ENCODE results near the gene POU2F2. TPM values are rescaled to one million over a fixed set of nuclear protein-coding genes. Genes with fewer than 3 reads are reported as not detected.

POU2F2 gene
- total RNA-seq, 2 experiments from 2014 or later: 17.7 to 40.4 TPM

DNA sequence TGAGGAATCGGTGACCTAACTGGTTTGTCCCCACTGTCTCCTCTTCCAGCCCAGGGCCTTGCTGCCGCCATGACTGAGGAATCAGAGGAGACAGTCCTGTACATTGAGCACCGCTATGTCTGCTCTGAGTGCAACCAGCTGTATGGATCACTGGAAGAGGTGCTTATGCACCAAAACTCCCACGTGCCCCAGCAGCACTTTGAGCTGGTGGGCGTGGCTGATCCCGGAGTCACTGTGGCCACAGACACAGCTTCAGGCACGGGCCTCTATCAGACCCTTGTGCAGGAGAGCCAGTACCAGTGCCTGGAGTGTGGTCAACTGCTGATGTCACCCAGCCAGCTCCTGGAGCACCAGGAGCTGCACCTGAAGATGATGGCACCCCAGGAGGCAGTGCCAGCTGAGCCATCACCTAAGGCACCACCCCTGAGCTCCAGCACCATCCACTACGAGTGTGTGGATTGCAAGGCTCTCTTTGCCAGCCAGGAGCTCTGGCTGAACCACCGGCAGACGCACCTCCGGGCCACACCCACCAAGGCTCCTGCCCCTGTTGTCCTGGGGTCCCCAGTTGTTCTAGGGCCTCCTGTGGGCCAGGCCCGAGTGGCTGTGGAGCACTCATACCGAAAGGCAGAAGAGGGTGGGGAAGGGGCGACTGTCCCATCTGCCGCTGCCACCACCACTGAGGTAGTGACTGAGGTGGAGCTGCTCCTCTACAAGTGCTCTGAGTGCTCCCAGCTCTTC lies 53.5 kb downstream of the POU2F2 start:
- peaks cover 22% of the 10 kb centered on the region for H3K36me3 Mint-ChIP-seq
- no peak for ATAC-seq
- H3K4me1 Mint-ChIP-seq: peaks cover 46% of the 10 kb centered on the region
- no peak overlapping the region for H3K4me3 Mint-ChIP-seq
- no peak overlapping the region for H3K27ac Mint-ChIP-seq
- CTCF ChIA-PET: interaction anchor here (1.4 to 3.5 kb wide), 2 partner anchors 30 to 372 kb away, joined by 4 to 9 read pairs; no protein-coding TSS in a partner anchor
- no peak for DNase-seq
- H3K27me3 Mint-ChIP-seq: no peaks in the 10 kb centered on the region
- H3K9me3 Mint-ChIP-seq (ENCODE audit: low read depth): no peaks in the 10 kb centered on the region

GRCh38 chr19:42078058-42078457 lies 54.2 kb downstream of the POU2F2 start:
- DNase-seq (no peak), ATAC-seq (no peak)
- H3K27ac Mint-ChIP-seq: no peak overlapping the region
- peak overlapping the region; percentile 100 for H3K4me3 Mint-ChIP-seq
- no peaks in the 10 kb centered on the region for H3K27me3 Mint-ChIP-seq
- H3K4me1 Mint-ChIP-seq: peaks cover 47% of the 10 kb centered on the region
- peaks cover 22% of the 10 kb centered on the region for H3K36me3 Mint-ChIP-seq
- CTCF ChIA-PET: interaction anchor here (1.0 to 1.4 kb wide), 2 partner anchors 49 to 372 kb away, joined by 3 to 4 read pairs; no protein-coding TSS in a partner anchor
- H3K9me3 Mint-ChIP-seq (ENCODE audit: low read depth): no peaks in the 10 kb centered on the region

DNA sequence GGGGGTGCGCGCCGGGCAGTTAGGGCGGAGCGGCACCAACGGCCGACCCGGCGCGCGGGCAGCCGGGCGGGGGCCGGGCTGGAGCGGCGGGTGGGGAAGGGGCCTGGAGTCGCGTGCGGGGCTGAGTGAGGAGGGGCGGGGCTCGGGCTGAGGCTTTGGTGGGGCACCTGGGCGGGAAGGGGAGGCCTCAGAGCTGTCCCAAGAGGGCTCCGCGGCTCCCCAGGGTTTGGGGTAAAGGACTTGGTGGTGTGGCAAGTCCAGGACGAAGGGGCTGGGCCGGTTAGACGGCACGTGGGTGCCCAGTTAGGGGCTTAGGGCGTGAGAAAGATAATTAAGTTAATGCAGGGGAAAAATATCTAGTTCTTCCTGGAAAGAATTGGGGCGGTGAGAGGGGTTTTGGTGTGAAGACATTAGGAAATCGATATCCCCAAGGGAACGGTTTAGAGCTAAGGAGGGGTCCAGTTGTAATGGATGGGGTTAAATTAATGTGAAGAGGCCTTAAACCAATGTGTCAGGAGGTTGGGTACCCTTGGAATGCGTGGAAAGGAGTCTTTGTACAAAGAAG lies 55.8 kb downstream of the POU2F2 start:
- H3K9me3 Mint-ChIP-seq (ENCODE audit: low read depth): no peaks in the 10 kb centered on the region
- H3K27me3 Mint-ChIP-seq: no peaks in the 10 kb centered on the region
- ATAC-seq (no peak), DNase-seq (peak; percentile 69)
- H3K4me1 Mint-ChIP-seq: peaks cover 46% of the 10 kb centered on the region
- peak overlapping the region; percentile 100 for H3K4me3 Mint-ChIP-seq
- peak overlapping the region; percentile 83 for H3K27ac Mint-ChIP-seq
- H3K36me3 Mint-ChIP-seq: peaks cover 18% of the 10 kb centered on the region
- CTCF ChIA-PET: interaction anchor here (0.8 to 1.4 kb wide), 3 partner anchors 32 to 131 kb away, joined by 3 to 7 read pairs (median 6); no protein-coding TSS in a partner anchor

DNA sequence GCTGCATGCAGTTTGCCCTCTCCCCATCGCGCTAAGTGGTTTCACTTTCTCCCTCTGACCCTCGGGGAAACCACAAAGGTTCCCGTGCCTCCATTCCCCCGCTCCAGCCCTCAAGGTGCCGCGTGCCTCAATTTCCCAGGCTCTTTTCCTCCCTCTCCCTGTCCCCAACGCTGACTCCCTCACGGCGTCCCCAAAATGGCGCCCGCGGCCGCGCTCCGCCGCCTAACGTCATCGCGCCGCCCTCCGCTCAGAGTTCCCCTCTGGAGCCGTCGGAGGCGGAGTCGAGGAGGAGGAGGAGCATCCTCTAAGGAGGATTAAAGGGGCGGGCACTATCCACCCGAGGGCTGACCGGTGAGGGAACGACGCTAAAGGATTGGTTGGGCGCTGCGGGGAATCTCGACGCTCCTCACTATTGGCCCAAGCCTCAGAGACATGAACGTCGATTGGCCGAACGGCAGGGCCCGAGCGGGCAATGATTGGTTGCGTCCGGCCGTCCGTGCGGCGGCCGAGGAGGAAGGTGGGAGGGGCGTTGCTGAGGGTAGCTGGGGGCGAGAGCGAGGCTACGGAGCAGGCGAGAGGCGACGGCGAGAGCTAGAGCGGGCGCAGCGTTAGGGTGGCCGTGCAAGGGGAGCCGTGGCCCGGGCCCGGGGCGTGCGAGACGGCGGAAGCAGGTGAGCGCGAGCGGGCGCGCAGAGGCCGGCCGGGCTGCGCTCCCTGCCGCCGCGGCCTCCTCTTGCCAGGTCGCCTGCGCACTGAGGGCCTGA lies 56.4 kb downstream of the POU2F2 start, which contains the start of gene ZNF574:
ZNF574 (plus strand) TSS at position 551 of the 764 bp plus-strand sequence. CDS start 2,441 bp downstream, outside the sequence.
- CTCF ChIA-PET: interaction anchor here (0.8 to 1.4 kb wide), 3 partner anchors 33 to 130 kb away, joined by 3 to 7 read pairs (median 6); no protein-coding TSS in a partner anchor
- Mint-ChIP-seq H3K4me3 (peak within 1 kb of the TSS; percentile 100), H3K27ac (peak within 1 kb of the TSS; percentile 99), H3K36me3 (peaks cover 14% of the 10 kb centered on the region), H3K9me3 (ENCODE audit: low read depth) (no peaks in the 10 kb centered on the region), H3K4me1 (peaks cover 45% of the 10 kb centered on the region), H3K27me3 (no peaks in the 10 kb centered on the region)
- DNase-seq (peak; percentile 99), ATAC-seq (peak; percentile 97)

DNA sequence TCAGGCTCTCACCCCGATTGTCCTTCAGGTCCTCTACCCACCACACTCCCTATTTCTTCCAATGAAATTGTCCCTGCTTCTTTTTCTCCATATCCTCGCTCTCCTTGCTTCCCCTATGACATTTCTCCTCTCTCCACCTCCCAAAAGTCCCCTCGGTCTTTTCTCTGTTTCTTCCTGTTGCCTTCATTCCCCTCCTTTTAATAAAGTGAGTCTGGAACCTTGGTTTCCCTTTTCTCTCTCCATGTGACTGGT lies 57.0 kb downstream of the POU2F2 start:
- peak overlapping the region; percentile 100 for H3K4me3 Mint-ChIP-seq
- peak overlapping the region; percentile 99 for H3K27ac Mint-ChIP-seq
- peaks cover 45% of the 10 kb centered on the region for H3K4me1 Mint-ChIP-seq
- ATAC-seq: peak; percentile 2
- CTCF ChIA-PET: no interaction called here
- DNase-seq: no peak
- no peaks in the 10 kb centered on the region for H3K9me3 Mint-ChIP-seq (ENCODE audit: low read depth)
- H3K27me3 Mint-ChIP-seq: peaks cover 4% of the 10 kb centered on the region
- H3K36me3 Mint-ChIP-seq: peaks cover 14% of the 10 kb centered on the region

DNA sequence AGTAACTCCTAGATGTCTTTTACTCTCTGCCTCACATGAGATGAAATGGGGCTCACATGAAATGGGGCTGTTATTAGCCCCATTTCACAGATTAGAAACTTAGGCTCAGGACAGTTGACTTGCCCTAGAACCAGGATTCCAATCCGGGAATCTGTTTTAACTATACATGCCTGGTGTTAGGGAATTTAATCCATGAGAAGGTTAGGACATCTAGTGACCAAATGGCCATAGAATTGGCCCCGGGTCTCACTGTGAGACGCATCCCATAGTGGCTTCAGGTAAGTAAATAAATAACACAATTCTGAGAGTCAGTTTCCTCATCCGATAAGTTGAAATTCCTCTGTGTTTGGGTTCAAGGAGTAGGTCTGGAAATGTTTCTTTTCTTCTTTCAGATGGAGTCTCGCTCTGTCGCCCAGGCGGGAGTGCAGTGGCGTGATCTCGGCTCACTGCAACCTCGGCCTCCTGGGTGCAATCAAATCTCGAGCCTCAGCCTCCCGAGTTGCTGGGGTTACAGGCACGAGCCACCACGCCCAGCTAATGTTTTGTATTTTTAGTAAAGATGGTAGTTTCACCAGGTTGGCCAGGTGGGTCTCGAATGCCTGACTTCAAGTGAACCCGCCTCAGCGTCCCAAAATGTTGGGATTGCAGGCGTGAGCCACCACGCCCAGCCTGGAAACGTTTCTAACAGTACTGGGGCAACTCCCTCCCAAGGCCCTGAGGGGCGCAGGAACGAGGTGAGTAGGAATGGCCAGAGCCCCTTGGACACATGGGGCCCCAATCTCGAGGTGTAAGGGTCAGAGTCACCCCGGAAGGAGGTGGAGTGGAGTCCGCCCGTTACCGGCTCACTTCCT lies 57.5 kb downstream of the POU2F2 start:
- ATAC-seq (no peak), DNase-seq (peak; percentile 56)
- H3K27ac Mint-ChIP-seq: peak overlapping the region; percentile 99
- peaks cover 45% of the 10 kb centered on the region for H3K4me1 Mint-ChIP-seq
- peak overlapping the region; percentile 100 for H3K4me3 Mint-ChIP-seq
- H3K27me3 Mint-ChIP-seq: peaks cover 5% of the 10 kb centered on the region
- peaks cover 10% of the 10 kb centered on the region for H3K36me3 Mint-ChIP-seq
- CTCF ChIA-PET: no interaction called here
- H3K9me3 Mint-ChIP-seq (ENCODE audit: low read depth): no peaks in the 10 kb centered on the region

DNA sequence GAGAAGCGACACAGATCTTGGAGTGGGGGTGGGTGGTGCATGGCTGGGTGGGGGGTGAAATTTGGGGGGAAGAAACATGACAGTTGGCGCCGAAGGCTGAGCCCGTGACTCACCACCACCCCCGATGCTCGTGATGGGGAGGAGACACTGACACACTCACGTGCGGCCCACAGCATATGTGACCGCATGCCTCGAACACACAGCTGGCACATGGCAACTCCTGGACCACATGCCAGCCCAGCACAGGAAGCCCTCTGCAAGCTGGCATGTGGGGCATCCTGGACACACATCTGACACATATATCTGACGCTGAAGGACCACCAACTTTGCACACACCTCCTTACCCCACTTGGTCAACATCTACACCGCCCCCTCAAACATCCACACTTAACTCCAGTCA lies 61.0 kb downstream of the POU2F2 start:
- H3K9me3 Mint-ChIP-seq (ENCODE audit: low read depth): no peaks in the 10 kb centered on the region
- peaks cover 4% of the 10 kb centered on the region for H3K36me3 Mint-ChIP-seq
- DNase-seq (no peak), ATAC-seq (no peak)
- CTCF ChIA-PET: interaction anchor here (1.0 kb wide), 1 partner anchor 36 kb away, joined by 3 read pairs; no protein-coding TSS in a partner anchor
- no peak overlapping the region for H3K27ac Mint-ChIP-seq
- H3K27me3 Mint-ChIP-seq: peaks cover 5% of the 10 kb centered on the region
- peaks cover 16% of the 10 kb centered on the region for H3K4me1 Mint-ChIP-seq
- H3K4me3 Mint-ChIP-seq: no peak overlapping the region

DNA sequence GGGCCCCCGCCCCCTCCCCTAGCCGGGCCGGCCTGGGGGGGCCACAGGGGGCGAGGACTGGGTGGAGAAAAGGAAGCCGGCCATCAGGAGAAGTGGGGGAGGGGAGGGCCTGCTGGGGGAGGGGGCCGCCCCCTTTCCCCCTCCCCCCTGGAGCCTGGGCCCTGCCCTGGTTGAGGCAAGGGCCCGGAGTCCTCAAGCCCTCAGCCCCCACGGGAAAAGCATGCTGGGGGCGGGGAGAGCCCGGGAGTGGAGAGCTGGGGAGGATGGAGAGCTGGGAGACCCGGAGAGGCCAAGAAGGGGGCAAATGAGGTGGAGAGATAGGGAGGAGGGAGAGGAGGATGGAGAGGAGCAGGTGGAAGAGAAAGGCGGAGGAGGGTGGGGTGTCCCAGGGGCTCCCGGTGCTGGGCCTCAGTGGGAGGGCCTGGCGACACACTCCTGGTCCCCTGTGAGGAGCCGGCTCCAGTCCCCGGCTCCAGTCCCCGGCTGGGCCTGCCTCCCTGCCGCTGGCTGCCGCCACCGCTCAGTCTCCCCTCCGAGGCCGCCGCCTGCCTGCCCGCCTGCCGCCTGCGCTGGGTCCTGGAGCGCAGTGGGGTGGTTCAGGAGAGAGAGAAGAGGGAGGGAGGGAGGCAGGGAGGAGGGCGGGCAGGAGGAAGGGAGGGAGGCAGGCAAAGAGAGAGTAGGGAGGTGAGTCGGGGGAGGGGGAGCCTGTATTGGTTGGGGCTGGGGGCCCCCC lies 62.5 kb downstream of the POU2F2 start, which contains the start of gene GRIK5:
GRIK5 (minus strand) TSS at position 588 of the 733 bp plus-strand sequence. CDS start 4,436 bp downstream, outside the sequence.
- ATAC-seq (no peak), DNase-seq (no peak)
- CTCF ChIA-PET: no interaction called here
- H3K9me3 Mint-ChIP-seq (ENCODE audit: low read depth): no peaks in the 10 kb centered on the region
- no peak within 1 kb of the TSS for H3K4me3 Mint-ChIP-seq
- H3K36me3 Mint-ChIP-seq: no peaks in the 10 kb centered on the region
- peaks cover 5% of the 10 kb centered on the region for H3K27me3 Mint-ChIP-seq
- H3K27ac Mint-ChIP-seq: no peak within 1 kb of the TSS
- peaks cover 6% of the 10 kb centered on the region for H3K4me1 Mint-ChIP-seq

DNA sequence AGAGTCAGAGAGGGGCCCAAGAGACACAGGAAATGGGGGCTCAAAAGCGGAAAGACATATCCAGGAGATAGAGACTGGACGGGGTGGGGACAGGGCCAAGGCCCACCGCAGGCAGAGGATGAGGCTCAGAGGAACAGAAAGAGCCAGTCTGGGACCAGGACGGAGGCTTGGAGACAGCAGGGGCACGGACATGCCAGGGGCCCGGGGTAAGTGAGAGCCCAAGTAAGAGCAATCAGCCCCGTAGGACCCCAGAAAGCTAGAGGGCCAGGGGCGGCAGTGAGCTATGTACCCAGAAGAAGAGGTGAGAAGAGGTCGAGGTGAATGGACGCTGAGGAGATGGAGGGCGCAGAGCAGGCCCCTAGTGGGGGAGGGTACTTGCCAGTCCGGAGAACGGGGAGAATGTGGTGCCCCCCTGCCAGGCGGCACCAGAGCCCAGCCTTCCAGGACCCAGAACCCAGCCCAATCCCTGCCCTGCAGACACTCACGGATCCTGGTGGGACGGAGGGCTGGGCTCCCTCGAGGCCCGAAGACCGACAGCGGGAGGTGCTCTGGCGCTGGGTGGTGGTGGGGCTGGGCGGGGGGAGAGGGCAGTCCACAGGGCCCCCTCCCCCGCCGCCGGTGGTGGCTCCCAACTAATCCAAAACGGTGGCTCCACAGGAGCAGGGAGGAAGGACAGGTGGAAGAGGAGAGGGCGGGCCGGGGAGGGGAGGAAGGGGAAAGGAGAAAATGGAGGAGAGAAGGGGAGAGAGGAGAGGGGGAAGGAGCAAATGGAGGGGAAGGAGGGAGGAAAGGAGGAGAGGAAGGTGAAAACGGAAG lies 63.3 kb downstream of the POU2F2 start:
- CTCF ChIA-PET: no interaction called here
- Mint-ChIP-seq H3K27me3 (peaks cover 5% of the 10 kb centered on the region), H3K4me1 (peaks cover 3% of the 10 kb centered on the region), H3K9me3 (ENCODE audit: low read depth) (no peaks in the 10 kb centered on the region), H3K27ac (no peak overlapping the region), H3K36me3 (no peaks in the 10 kb centered on the region), H3K4me3 (no peak overlapping the region)
- no peak for DNase-seq
- peak; percentile 6 for ATAC-seq

DNA sequence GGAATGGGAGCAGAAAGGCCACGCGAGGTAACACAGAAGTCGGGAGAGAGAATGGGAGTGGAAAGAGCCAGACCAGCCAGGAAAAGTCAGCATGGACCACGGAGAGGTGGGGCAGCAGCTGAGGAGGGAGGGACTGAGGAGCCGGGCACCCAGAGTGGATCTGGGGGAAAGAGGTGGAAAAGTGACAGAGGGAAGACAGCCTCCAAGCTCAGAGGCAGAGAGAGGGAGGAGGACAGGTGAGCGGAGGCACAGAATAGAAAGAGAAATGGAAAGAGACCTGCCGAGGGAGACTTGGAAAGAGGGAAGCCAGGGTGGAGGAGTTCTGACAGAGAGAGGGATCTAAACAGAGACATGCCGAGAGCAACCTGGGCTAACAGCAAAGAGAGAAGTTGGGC lies 63.9 kb downstream of the POU2F2 start:
- H3K27ac Mint-ChIP-seq: no peak overlapping the region
- CTCF ChIA-PET: no interaction called here
- H3K4me3 Mint-ChIP-seq: no peak overlapping the region
- no peak for DNase-seq
- no peak for ATAC-seq
- H3K9me3 Mint-ChIP-seq (ENCODE audit: low read depth): no peaks in the 10 kb centered on the region
- H3K4me1 Mint-ChIP-seq: peaks cover 3% of the 10 kb centered on the region
- H3K27me3 Mint-ChIP-seq: peaks cover 5% of the 10 kb centered on the region
- H3K36me3 Mint-ChIP-seq: no peaks in the 10 kb centered on the region

- CTCF ChIA-PET: no interaction called here
- H3K4me1 Mint-ChIP-seq: no peaks in the 10 kb centered on the region
- no peaks in the 10 kb centered on the region for H3K36me3 Mint-ChIP-seq
- no peak for ATAC-seq
- no peaks in the 10 kb centered on the region for H3K9me3 Mint-ChIP-seq (ENCODE audit: low read depth)
- H3K4me3 Mint-ChIP-seq: no peak overlapping the region
- peaks cover 5% of the 10 kb centered on the region for H3K27me3 Mint-ChIP-seq
- no peak overlapping the region for H3K27ac Mint-ChIP-seq
- no peak for DNase-seq
Measured at GRCh38 chr19:42067315-42067888, 64.8 kb downstream of the POU2F2 start.

All from activated CD8-positive, alpha-beta memory T cell treated with anti-CD3 and anti-CD28 coated beads, Interleukin-2, amount 10 ng/mL, durations not matched to agents 7 days and 5 days (primary cell).